Mammary epithelial cell (primary cell): ENCODE measurements around the gene SAMD10.

Experiments used
- CTCF ChIP-seq, 2 donors: IDR thresholded peaks in 1 of 2; conservative IDR thresholded peaks in 1 of 2; 2 replicates each; pipeline ENCODE4 v1.5.1; 2011 to 2012; ENCODE audit warnings: inconsistent platforms in 2 of 2, low read length in 2 of 2, mild to moderate bottlenecking in 2 of 2, control low read depth in 1 of 2, low read depth in 1 of 2; ENCODE audit not compliant: insufficient read depth in 1 of 2; ENCODE audit errors: extremely low read depth in 1 of 2
- EZH2 ChIP-seq: IDR thresholded peaks from 2 replicates; pipeline ENCODE4 v1.6.1; 2012; ENCODE audit warnings: low read length, inconsistent platforms, borderline replicate concordance

- TF ChIP-seq CTCF (conservative IDR thresholded peaks at IDR 0.05 in 1 of 2, IDR thresholded peaks at IDR 0.05 in 1 of 2; ENCODE audit: extremely low read depth in 1 of 2, insufficient read depth in 1 of 2, low read depth in 1 of 2, low read length in 2 of 2), result no peak
- no peak for TF ChIP-seq EZH2
These were observed 50.4 kb downstream of the SAMD10 start for GRCh38 chr20:63929071-63929470.
